Non-pigmented ciliary epithelial cell (primary cell): ENCODE results near the gene KRT31.
"Not testable (repeated sequence)": the region's sequence is repeated elsewhere in the genome, so short reads cannot be mapped to it uniquely, and the experiment has no call there.

ENCODE experiments used
- DNase-seq: peaks from one replicate; pipeline ENCODE4 v3.0.0-alpha.2; 2010; ENCODE audit warnings: low read depth

KRT31 gene

GRCh38 chr17:41396996-41397660, at the start of gene KRT31:
KRT31 (minus strand) TSS chr17:41397608; CDS start chr17:41397539, 69 bp downstream.
- no peak for DNase-seq

DNA sequence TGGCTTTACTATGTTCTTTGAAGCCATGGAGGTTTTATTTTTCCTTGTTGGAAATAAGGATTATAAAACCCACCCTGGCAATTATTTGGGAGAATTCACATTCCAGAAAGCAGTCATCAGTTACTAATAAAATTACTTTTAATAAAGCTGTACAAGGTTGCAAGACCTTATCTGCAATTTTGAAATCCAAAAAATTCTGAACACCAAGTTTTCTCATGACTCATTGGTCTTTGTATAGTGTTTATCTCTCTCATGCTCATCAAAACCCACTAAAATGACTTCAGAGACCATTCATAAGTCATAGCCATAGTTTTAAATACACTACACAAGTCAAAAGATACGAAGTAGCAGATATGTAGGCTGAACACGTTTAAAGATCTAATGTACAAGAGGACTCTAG, 49.4 kb upstream of the KRT31 start:
- DNase-seq: peak; percentile 49

DNA sequence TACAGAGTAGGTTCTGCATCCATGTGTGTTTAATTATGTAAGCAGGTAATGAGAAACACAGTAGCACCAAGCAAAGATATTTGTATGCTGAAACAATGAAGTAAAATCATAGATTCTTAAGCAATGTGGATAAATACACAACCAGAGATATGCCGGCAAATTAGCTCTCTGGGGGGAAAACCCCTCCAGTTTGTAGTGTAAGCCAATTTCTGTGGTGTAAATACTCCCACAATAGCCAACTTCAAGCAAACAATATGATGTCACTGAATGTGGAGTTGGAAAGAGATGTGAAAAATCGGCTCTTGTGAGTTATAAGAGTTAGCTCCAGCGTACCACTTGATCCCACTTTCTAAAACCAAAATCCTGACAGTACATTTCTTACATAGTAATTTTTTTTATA, 47.2 kb upstream of the KRT31 start:
- DNase-seq: no peak

- DNase-seq: no peak
These were observed 46.8 kb upstream of the KRT31 start for GRCh38 chr17:41444186-41444585.

DNA sequence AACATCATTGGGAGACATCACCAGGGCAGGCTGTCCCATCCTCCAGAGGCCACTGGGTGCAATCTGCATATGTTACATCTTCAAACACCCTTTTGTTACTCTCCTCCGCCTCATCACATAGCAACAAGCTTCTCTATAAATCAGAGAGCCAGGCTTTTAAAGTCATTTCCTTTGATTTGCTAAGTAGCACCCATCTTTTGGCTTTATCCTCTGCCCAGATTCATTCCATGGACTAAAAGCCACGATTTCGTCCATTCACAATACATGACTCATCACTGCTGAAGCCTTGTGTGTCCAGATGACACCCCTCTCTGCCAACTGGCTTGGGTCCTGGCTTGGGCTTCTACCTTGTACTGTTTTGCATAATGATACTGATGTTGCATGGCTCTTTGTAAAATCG, 45.3 kb upstream of the KRT31 start:
- DNase-seq: no peak

DNA sequence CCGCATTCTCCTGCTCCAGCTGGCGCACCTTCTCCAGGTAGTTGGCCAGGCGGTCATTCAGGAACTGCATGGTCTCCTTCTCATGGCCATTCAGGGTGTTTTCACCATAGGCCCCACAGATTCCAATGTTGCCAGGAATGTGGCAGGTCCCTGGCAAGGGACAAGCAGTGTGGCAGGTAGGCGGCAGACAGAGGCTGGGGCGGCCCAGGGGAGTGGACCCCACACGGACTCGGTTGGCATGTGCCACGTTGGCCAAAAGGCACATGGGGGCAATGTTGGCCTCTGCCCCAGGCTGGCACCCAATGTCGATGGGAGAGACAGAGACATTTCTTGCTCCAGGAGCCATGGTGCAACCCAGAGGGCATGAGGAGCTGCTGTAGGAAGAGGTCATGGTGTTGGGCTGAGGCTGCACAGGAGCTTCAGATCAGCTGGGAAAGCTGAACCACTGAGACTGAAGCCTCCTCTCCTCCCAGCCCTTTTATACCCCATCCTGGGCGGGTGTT, 43.2 kb upstream of the KRT31 start, which contains the start of gene KRT38:
KRT38 (minus strand) TSS at position 453 of the 503 bp plus-strand sequence; CDS start at position 391, 62 bp downstream.
- no peak for DNase-seq

DNA sequence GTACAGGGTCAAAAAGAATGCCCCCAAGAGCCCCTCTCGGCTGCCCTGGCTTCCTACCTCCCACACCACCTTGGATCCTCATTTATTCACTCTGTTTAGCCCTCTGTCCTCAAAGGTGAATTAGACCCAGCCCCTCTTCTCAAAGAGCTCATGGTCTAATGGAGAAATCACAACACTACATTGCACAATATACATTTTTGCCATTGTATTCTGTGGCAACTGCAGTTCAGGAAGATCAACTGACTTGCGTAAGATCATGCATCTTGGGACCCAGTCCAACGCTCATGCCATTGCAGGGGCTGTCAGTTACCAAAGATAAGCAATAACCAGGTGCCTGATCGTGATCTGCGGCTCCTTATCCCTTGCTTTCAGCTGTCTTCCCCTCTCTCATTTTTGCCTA, 42.0 kb upstream of the KRT31 start:
- no peak for DNase-seq

GRCh38 chr17:41437769-41438168, 40.4 kb upstream of the KRT31 start:
- no peak for DNase-seq

DNA sequence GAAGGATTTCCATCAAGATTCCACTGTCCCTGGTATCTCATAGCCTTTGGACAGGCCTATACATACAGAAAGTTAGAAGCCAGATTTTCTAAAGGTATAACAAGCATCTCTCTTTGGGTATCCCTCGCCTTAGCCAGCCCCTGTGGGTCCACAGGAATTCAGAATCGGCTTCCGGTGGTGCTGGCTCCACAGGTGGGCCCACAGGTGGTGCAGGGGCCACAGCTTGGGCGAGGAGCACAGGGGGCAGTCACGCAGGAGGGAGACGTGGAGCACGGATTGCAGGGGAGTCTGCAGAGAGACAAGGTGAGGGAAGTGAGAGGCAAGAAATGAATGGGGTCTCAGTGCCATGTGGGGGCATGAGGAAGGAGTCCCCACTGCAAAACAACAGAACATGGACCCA, 39.8 kb upstream of the KRT31 start:
- no peak for DNase-seq

GRCh38 chr17:41434415-41434814, 37.0 kb upstream of the KRT31 start:
- DNase-seq: no peak

DNA sequence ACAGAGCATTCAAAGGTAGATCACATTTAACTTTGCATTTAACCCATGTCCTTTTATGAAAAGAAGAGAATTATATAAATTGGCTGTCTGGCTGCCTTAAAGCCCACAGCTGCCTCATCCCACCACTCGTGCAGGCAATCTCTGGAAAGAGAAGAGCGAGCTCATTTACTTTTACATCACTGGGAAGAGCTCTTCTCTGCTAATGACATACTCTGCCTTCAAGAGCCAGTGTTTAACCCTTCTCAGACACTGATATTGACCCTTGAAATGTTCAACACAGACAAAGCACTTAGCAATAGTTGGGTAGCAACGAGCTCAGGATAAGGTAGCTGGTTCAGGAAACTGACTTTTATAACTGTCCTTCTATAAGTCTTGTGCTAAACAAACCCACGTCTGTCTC, 36.6 kb upstream of the KRT31 start:
- DNase-seq: no peak

DNA sequence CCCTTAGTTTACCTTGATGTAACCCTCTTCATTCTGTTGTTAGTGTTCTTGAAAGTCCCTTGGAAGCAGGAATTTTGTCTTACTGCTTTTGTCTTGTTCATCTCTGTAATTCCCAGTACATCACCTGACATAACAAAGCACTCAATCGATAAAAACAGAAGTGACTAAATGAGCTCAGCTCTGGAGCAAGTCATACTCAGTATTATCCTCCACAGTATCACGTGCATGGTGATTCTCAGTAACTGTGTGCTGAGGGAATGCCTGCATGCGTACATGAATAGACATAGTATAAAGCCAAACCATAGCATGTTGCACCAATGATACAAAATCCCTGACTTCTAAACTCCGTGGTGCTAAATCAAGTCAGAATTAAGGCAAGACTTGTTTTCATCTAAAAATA, 36.2 kb upstream of the KRT31 start:
- DNase-seq: no peak

GRCh38 chr17:41430376-41430775, 33.0 kb upstream of the KRT31 start:
- DNase-seq: not testable (repeated sequence)

GRCh38 chr17:41429667-41430066, 32.3 kb upstream of the KRT31 start:
- DNase-seq: no peak

DNA sequence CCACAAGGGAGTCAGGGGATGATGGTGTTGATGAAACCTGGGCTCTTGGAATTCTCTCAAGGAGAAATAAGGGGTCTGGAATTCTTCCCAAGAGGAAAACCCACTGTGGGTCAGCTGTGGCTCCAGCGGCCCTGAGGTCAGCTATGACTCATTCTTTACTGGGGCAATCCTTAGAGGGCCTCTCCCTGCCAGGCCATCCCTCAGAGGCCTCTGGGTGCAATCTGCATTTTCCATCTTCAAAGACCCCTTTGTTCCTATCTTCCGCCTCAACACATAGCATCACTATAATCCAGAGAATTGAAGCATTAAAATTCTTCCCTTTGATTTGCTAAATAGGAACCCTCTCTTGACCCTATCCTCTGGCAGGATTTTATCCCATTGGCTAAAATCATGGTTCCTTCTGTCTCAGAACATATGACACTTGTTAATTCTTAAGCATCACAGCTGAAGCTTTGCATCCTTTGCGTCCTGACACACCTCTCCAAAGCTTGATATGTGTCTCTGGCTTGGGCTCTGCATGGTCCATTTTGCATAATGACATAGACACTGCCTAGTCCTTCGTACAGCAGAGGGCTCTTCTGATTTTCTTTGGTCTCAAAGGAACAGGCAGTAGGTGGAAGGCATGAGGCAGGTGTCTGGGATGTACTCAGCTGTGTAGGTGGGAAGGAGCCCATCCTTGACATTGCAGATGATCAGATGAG, 31.3 kb upstream of the KRT31 start:
- DNase-seq: no peak

DNA sequence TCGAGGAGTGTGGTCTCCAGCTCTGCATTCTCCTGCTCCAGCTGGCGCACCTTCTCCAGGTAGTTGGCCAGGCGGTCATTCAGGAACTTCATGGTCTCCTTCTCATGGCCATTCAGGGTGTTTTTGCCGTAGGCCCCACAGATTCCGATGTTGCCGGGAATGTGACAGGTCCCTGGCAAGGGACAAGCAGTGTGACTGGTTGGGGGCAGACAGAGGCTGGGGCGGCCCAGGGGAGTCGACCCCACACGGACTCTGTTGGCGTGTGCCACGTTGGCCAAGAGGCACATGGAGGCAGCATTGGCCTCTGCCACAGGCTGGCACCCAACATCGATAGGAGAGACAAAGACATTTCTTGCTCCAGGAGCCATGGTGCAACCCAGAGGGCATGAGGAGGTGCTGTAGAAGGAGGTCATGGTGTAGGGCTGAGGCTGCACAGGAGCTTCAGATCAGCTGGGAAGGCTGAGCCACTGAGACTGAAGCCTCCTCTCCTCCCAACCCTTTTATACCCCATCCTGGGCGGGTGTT, 26.8 kb upstream of the KRT31 start, which contains the start of gene KRT37:
KRT37 (minus strand) TSS at position 475 of the 525 bp plus-strand sequence; CDS start at position 413, 62 bp downstream.
- DNase-seq: no peak

DNA sequence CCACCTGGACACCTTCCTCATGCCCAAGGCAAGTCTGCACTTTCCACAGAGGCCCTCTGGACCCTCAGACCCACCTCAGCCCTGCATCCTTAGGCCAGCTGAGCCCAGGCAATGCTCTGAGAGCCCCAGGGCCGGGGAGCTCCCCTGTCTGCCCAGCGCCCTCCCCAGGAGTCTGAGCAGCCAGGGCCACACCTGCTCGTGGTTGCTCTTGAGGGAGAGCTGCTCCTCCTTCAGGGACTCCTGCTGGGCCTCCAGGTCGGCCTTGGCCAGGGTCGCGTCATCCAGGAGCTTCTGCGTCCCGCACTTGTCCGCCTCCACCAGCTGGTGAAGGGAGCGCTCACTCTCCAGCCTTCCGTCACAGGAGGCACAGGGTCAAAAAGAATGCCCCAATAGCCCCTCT, 25.2 kb upstream of the KRT31 start:
- DNase-seq: not testable (repeated sequence)

GRCh38 chr17:41421617-41422016, 24.2 kb upstream of the KRT31 start:
- DNase-seq: no peak

GRCh38 chr17:41421116-41421515, 23.7 kb upstream of the KRT31 start:
- DNase-seq: peak; percentile 52

- DNase-seq: no peak
These were observed 22.7 kb upstream of the KRT31 start for GRCh38 chr17:41420134-41420533.

GRCh38 chr17:41419716-41420115, 22.3 kb upstream of the KRT31 start:
- no peak for DNase-seq

DNA sequence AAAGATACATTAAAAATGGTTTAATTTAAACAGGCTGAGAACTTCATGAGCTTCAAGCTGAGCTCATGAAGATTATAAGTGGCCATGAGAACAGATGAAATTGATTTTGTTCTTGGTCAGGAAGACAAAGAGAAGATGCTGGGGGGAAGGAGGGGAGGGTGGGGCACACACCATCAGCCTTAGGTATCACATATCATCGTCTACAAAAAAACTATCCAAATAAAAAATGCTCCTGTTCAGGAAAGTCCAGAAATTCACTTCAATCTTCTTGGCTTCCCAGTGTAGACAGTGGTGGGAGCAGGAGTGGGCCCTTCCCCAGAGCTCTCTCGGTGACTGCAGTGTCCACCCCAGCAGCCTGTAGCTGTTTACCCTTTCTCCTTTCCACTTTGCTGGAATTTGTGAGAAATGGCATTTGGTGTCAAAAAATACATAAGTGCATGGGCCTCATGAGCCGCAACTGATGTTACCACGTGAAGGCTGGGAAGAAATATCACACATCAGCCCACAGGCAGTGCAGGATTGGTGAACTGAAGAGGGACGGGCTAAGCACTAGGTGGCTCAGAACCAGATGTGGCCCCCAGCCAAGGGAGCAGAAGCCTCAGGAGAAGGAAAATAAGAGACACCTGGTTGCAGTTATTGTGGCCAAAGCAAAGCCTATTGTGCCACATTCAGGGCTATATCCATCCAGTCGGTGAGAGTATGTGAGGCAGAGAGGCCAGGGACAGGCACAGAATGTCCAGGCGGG, 20.9 kb upstream of the KRT31 start:
- no peak for DNase-seq
